ENCODE data around the gene ERFE. TPM values are rescaled to one million over a fixed set of nuclear protein-coding genes. Genes with fewer than 3 reads are reported as not detected.

The ERFE gene
- total and polyA plus RNA-seq, 5 experiments from 2014 or later: not detected

- Mint-ChIP-seq H3K27ac (no peak overlapping the region), H3K4me1 (peaks cover 0 to 3% (median under 1%) of the 10 kb centered on the region in 4 donors), H3K4me3 (no peak overlapping the region), H3K36me3 (no peaks in the 10 kb centered on the region), H3K9me3 (peaks cover 0 to 2% (median 0%) of the 10 kb centered on the region in 9 donors), H3K27me3 (no peaks in the 10 kb centered on the region)
- ATAC-seq: no peak
- POLR2A ChIA-PET: no interaction called here
- no peak for DNase-seq
These were observed 11.8 kb upstream of the ERFE start for GRCh38 chr2:238146884-238147544.

GRCh38 chr2:238148981-238149380 is 9.8 kb upstream of the ERFE start:
- no peaks in the 10 kb centered on the region for H3K27me3 Mint-ChIP-seq
- POLR2A ChIA-PET: no interaction called here
- peaks cover 0 to 2% (median 0%) of the 10 kb centered on the region in 9 donors for H3K9me3 Mint-ChIP-seq
- no peak overlapping the region for H3K4me3 Mint-ChIP-seq
- DNase-seq: no peak
- no peak overlapping the region for H3K27ac Mint-ChIP-seq
- no peak for ATAC-seq
- H3K36me3 Mint-ChIP-seq: no peaks in the 10 kb centered on the region
- H3K4me1 Mint-ChIP-seq: peaks cover 0 to 2% (median 0%) of the 10 kb centered on the region in 4 donors

DNA sequence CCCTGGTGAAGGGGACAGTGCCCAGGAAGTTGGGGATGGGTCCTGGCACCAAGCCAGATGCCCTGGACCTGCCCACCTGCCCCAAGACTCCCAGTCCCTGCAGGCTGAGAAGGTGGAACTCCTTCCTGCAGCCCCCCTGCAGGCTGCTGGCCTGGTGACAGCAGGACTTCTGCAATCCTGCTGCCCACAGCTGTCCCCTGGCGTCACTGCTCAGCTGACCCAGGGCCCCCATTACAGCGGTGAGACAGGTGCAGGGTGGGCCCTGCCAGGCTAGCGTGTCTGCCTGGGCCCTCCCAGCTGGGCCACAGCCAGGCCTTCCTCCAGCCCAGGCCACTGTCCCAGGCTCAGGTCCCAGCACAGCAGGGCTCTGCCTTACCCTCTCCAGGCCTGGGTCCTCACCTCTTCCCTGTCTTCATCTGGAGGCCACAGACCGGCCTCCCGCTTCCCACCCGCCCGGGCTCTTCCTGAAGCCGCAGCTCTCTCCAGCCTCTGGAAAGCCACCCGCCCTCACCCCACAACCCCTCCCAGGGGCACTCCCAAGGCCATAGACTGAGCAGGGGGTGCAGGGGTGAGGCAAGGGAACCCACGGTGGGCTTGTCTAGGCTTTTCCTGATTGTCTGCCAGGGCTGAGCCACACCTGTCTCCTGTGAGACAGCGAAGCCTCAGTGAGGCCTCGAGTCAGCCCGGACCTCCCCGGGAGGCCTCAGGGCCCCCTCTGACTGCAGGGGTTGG is 8.8 kb upstream of the ERFE start:
- Mint-ChIP-seq H3K27me3 (no peaks in the 10 kb centered on the region), H3K9me3 (no peaks in the 10 kb centered on the region), H3K27ac (no peak overlapping the region), H3K36me3 (no peaks in the 10 kb centered on the region), H3K4me1 (no peaks in the 10 kb centered on the region), H3K4me3 (no peak overlapping the region)
- POLR2A ChIA-PET: no interaction called here
- DNase-seq (no peak), ATAC-seq (no peak)

- no peaks in the 10 kb centered on the region for H3K27me3 Mint-ChIP-seq
- no peak overlapping the region for H3K27ac Mint-ChIP-seq
- H3K36me3 Mint-ChIP-seq: no peaks in the 10 kb centered on the region
- H3K9me3 Mint-ChIP-seq: no peaks in the 10 kb centered on the region
- POLR2A ChIA-PET: no interaction called here
- no peak overlapping the region for H3K4me3 Mint-ChIP-seq
- DNase-seq (no peak), ATAC-seq (no peak)
- H3K4me1 Mint-ChIP-seq: no peaks in the 10 kb centered on the region
These were observed 8.1 kb upstream of the ERFE start for GRCh38 chr2:238150686-238151085.

GRCh38 chr2:238151205-238151604 is 7.6 kb upstream of the ERFE start:
- POLR2A ChIA-PET: no interaction called here
- no peaks in the 10 kb centered on the region for H3K36me3 Mint-ChIP-seq
- DNase-seq: no peak
- H3K27me3 Mint-ChIP-seq: no peaks in the 10 kb centered on the region
- ATAC-seq: no peak
- no peaks in the 10 kb centered on the region for H3K9me3 Mint-ChIP-seq
- H3K27ac Mint-ChIP-seq: no peak overlapping the region
- H3K4me3 Mint-ChIP-seq: no peak overlapping the region
- H3K4me1 Mint-ChIP-seq: no peaks in the 10 kb centered on the region

DNA sequence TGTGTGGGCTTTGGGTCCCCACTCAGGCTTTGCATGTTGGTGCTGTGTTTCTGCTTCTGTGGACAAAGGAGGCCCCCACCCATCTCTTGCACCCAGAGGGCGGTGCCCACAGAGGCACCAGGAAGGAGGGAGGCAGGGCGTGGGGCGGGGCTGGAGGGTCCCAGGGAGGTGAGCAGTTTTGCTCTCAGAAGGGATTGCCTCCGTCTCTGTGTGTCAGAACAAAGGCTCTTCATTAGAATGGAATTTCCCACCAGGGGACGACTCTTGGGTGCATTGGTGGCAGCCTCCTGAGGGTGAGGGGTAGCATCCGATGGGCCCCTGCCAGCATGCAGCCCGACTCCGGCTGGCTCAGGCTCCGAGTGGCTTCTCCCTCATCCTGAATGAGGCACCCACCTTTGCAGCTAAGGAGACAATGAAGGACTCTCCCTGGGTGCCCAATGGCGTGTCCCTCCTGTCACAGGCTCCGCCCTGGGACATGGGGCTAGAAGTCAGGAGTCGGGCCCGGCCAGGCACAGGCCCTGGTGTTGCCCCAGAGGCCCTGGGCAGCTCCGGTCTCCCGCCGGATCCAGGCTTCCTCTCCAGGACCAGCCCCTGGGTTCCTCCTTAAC is 7.0 kb upstream of the ERFE start:
- H3K27me3 Mint-ChIP-seq: no peaks in the 10 kb centered on the region
- ATAC-seq: no peak

GRCh38 chr2:238152771-238153688 is 5.7 kb upstream of the ERFE start:
- DNase-seq (no peak), ATAC-seq (no peak)
- Mint-ChIP-seq H3K27ac (no peak overlapping the region), H3K4me3 (no peak overlapping the region), H3K27me3 (peaks cover 0 to 3% (median 0%) of the 10 kb centered on the region in 5 donors), H3K36me3 (no peaks in the 10 kb centered on the region), H3K9me3 (no peaks in the 10 kb centered on the region), H3K4me1 (no peaks in the 10 kb centered on the region)
- POLR2A ChIA-PET: no interaction called here

More for the DNA sequence above, 7.0 kb upstream of the ERFE start:
- DNase-seq: no peak
- Mint-ChIP-seq H3K4me3 (no peak overlapping the region), H3K4me1 (no peaks in the 10 kb centered on the region), H3K9me3 (no peaks in the 10 kb centered on the region), H3K36me3 (no peaks in the 10 kb centered on the region), H3K27ac (no peak overlapping the region)
- POLR2A ChIA-PET: interaction anchor here (0.7 kb wide), 1 partner anchor 63 kb away, joined by 4 read pairs; no protein-coding TSS in a partner anchor

DNA sequence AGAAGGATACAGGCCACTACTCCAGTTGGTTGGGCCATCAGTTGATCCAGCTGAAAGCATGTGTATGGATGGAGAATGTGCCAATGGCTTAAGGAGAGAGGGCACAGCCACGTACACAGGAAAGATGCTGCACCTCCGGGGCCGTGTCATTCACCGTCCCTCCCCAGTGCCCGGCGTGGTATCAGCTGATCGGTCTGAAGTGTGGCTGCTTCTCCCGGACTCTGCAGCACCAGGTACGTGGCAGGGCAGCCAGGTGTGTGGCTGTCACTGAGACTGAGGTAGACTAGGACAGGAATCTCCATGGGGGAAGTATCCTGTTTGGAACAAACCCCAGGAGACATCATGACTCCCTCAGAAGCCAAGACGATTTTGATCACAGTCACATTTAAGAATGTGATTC is 4.2 kb upstream of the ERFE start:
- no peaks in the 10 kb centered on the region for H3K9me3 Mint-ChIP-seq
- no peak for DNase-seq
- H3K36me3 Mint-ChIP-seq: no peaks in the 10 kb centered on the region

DNA sequence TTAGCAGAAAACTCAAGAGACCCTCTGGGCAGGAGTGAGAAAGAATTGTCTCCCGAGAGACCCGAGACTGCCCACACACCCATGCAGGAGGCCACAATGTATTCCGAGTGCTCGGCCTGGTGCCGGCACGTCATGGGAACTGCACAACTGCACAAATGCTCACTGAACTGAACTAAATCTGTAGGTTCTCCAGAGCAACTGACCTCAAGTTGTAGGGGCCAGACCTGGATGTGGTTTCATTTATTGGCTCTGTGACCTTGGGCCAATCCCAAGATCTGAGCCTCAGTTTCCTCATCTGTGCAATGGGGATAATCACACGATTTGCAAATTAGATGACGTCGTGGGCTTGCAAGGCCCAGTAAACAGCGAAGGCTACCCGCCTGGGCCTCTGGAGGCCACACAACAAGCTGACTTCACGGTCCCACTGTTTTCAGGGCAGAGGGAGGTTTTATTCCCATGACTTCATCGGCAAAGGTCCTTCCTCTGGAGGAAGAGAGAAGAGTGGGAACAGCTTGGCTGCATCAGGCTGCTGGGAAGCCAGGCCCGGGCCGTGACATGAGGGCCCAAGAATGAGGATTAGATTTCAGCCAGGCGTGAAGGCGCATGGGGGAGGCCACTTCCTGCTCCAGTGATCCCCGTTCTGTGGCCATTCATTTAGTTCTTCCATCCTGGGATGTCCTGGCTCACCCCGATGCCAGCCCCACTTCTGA is 3.6 kb upstream of the ERFE start:
- POLR2A ChIA-PET: no interaction called here
- Mint-ChIP-seq H3K4me3 (no peak overlapping the region), H3K4me1 (peaks cover 4 to 12% (median 10%) of the 10 kb centered on the region in 4 donors), H3K27me3 (peaks cover 3 to 10% (median 7%) of the 10 kb centered on the region in 5 donors), H3K27ac (no peak overlapping the region), H3K9me3 (no peaks in the 10 kb centered on the region), H3K36me3 (no peaks in the 10 kb centered on the region)
- DNase-seq (no peak), ATAC-seq (no peak)

More for the DNA sequence above, 4.2 kb upstream of the ERFE start:
- Mint-ChIP-seq H3K27ac (no peak overlapping the region), H3K4me1 (peaks cover 4 to 7% (median 5%) of the 10 kb centered on the region in 4 donors), H3K4me3 (no peak overlapping the region), H3K27me3 (peaks cover 3 to 7% (median 5%) of the 10 kb centered on the region in 5 donors)
- POLR2A ChIA-PET: no interaction called here
- ATAC-seq: no peak

- POLR2A ChIA-PET: no interaction called here
- DNase-seq (peak in 1 of 10 donors; percentile 24), ATAC-seq (no peak)
- Mint-ChIP-seq H3K4me1 (peaks cover 7 to 16% (median 16%) of the 10 kb centered on the region in 4 donors), H3K27me3 (peaks cover 3 to 19% (median 10%) of the 10 kb centered on the region in 5 donors), H3K36me3 (no peaks in the 10 kb centered on the region), H3K27ac (no peak overlapping the region), H3K9me3 (no peaks in the 10 kb centered on the region), H3K4me3 (no peak overlapping the region)
These were observed 2.7 kb upstream of the ERFE start for GRCh38 chr2:238155761-238156694.

DNA sequence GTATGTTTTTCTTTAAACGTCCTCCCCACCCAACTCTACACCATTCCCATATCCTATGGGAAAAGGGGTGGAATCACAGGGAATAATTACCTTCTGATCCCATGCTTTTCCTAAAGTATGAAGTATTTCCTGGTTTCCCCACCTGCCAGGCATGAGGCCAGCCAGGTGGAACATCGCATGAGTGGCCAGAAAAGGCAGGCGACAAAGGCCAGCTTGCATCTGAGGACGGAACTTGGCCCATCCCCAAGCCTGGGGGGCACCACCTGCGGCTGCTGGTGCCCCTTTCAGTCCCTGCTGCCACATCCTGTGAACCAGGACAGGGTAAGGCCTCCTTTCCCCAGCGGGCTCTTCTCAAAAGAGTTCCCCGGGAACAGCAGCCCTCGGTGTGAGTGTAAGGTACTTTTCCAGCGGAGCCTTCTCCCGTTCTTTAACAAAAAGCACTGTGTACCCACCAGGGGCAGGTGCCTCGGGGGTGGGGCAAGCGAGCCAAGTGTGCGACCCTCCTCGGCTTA is 1.2 kb upstream of the ERFE start:
- Mint-ChIP-seq H3K27ac (no peak overlapping the region), H3K36me3 (no peaks in the 10 kb centered on the region), H3K9me3 (no peaks in the 10 kb centered on the region), H3K4me3 (peak overlapping the region in 5 of 10 donors; percentile 18 to 43 (median 31)), H3K27me3 (peaks cover 3 to 25% (median 10%) of the 10 kb centered on the region in 5 donors), H3K4me1 (peaks cover 7 to 16% (median 16%) of the 10 kb centered on the region in 4 donors)
- DNase-seq (no peak), ATAC-seq (no peak)
- POLR2A ChIA-PET: no interaction called here

Data from naive thymus-derived CD8-positive, alpha-beta T cell (primary cell).